Mammary epithelial cell (primary cell): ENCODE data around the gene DDN.

Experiments
- EZH2 ChIP-seq: IDR thresholded peaks from 2 replicates; pipeline ENCODE4 v1.6.1; 2012; ENCODE audit warnings: low read length, inconsistent platforms, borderline replicate concordance
- TF ChIP-seq, protein P1 (sequence below), 2 donors: IDR thresholded peaks in 1 of 2; conservative IDR thresholded peaks in 1 of 2; 2 replicates each; pipeline ENCODE4 v1.5.1; 2011 to 2012; ENCODE audit warnings: inconsistent platforms in 2 of 2, low read length in 2 of 2, mild to moderate bottlenecking in 2 of 2, control low read depth in 1 of 2, low read depth in 1 of 2; ENCODE audit not compliant: insufficient read depth in 1 of 2; ENCODE audit errors: extremely low read depth in 1 of 2

DNA sequence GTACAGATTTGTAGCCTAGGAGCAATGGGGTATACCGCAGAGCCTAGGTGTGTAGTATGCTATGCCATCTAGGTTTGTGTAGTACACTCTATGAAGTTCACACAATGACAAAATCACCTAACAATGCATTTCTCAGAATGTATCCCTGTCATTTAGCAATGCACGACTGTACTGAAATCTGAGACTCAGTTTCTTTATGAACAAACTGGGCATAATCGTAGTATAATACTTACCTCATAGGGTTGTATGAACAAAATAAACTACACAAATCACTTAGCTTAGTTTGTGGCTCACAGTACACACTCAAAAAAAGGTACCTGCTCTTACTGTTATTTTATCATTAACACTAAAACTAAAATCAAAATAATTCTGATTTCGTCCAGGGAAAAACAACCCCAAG is 26.3 kb upstream of the DDN start:
- TF ChIP-seq, protein P1, sequence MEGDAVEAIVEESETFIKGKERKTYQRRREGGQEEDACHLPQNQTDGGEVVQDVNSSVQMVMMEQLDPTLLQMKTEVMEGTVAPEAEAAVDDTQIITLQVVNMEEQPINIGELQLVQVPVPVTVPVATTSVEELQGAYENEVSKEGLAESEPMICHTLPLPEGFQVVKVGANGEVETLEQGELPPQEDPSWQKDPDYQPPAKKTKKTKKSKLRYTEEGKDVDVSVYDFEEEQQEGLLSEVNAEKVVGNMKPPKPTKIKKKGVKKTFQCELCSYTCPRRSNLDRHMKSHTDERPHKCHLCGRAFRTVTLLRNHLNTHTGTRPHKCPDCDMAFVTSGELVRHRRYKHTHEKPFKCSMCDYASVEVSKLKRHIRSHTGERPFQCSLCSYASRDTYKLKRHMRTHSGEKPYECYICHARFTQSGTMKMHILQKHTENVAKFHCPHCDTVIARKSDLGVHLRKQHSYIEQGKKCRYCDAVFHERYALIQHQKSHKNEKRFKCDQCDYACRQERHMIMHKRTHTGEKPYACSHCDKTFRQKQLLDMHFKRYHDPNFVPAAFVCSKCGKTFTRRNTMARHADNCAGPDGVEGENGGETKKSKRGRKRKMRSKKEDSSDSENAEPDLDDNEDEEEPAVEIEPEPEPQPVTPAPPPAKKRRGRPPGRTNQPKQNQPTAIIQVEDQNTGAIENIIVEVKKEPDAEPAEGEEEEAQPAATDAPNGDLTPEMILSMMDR (conservative IDR thresholded peaks at IDR 0.05 in 1 of 2, IDR thresholded peaks at IDR 0.05 in 1 of 2; ENCODE audit: extremely low read depth in 1 of 2, insufficient read depth in 1 of 2, low read depth in 1 of 2, low read length in 2 of 2): no peak
- TF ChIP-seq EZH2: no peak
